Esophagus squamous epithelium (tissue), 4 donors: ENCODE data around the gene ITSN1.

Source experiments
- POLR2A ChIP-seq, 4 donors: fragments of 450-650 bp; IDR thresholded peaks; one replicate each; pipeline ENCODE4 v1.6.1; 2017; ENCODE audit warnings: antibody characterized with exemption in 4 of 4, mild to moderate bottlenecking in 4 of 4, moderate library complexity in 3 of 4
- TF ChIP-seq, protein P1 (sequence below), 6 experiments: fragments of 450-650 bp in 4 of 6; fragments of 200-600 bp in 2 of 6; sonication (generic) in 2 of 6; IDR thresholded peaks; one replicate each; pipeline ENCODE4 v1.5.1; 2016 to 2019; ENCODE audit warnings: antibody characterized with exemption in 6 of 6, mild to moderate bottlenecking in 4 of 6, moderate library complexity in 4 of 6

GRCh38 chr21:33767960-33768359, 125.7 kb downstream of the ITSN1 start:
- TF ChIP-seq, protein P1, sequence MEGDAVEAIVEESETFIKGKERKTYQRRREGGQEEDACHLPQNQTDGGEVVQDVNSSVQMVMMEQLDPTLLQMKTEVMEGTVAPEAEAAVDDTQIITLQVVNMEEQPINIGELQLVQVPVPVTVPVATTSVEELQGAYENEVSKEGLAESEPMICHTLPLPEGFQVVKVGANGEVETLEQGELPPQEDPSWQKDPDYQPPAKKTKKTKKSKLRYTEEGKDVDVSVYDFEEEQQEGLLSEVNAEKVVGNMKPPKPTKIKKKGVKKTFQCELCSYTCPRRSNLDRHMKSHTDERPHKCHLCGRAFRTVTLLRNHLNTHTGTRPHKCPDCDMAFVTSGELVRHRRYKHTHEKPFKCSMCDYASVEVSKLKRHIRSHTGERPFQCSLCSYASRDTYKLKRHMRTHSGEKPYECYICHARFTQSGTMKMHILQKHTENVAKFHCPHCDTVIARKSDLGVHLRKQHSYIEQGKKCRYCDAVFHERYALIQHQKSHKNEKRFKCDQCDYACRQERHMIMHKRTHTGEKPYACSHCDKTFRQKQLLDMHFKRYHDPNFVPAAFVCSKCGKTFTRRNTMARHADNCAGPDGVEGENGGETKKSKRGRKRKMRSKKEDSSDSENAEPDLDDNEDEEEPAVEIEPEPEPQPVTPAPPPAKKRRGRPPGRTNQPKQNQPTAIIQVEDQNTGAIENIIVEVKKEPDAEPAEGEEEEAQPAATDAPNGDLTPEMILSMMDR (IDR thresholded peaks at IDR 0.05), result no peak
- no peak for TF ChIP-seq POLR2A (IDR thresholded peaks at IDR 0.05)
